HS-5 (cell line): ENCODE results near the gene STK32C.
"Not testable (repeated sequence)": the region's sequence is repeated elsewhere in the genome, so short reads cannot be mapped to it uniquely, and the experiment has no call there.

ENCODE experiments used
- DNase-seq: peaks from one replicate; pipeline ENCODE4 v3.0.0-alpha.2; 2012; ENCODE audit warnings: low read depth

Gene STK32C

DNA sequence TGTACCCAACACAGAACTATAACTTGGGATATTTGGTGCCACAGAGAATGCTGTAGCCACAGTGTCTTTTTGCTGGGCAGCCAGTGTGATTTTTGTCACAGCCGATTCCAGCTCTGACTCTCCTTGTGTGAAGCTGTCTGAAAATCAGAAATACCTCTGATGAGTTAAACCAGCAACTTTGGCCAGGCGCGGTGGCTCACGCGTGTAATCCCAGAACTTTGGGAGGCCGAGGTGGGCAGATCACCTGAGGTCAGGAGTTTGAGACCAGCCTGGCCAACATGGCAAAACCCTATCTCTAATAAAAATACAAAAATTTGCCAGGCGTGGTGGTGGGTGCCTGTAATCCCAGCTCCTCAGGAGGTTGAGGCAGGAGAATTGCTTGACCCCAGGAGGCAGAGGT, 30.1 kb upstream of the STK32C start:
- DNase-seq, result not testable (repeated sequence)

- no peak for DNase-seq
These were observed 29.2 kb upstream of the STK32C start for GRCh38 chr10:132336919-132337407.

DNA sequence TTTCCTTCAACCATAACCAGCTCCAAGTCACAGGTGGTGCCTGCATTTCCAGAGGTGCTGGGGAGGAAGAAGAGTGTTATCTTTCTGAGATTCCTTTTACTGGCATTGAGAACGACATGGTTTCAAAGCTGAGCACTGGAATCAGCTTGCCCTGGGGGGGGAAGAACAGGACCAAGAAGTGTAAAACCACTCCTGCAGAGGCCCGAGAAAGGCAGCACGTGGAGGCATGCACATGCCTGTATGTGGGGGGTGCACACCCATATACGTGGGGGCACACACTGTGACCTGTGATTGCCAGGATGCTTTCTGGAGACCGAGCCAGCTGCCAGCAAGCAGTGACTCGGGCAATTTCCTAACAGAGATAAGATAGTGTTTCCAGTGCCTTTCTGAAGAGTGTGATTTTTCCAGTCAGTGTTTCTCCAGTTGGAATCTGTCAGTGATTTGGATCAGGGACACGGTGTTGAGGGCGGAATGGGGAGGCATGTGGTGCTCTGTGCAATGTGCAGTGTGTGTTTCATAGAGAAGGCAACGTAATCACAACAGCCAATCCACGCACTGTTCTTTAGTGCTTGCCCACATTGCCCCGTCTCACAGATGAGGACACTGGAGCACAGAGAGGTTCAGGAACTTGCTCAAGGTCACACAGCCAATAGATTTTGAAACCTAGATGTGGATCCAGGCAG, 28.5 kb upstream of the STK32C start:
- DNase-seq, result no peak

- DNase-seq, result no peak
These were observed 27.7 kb upstream of the STK32C start for GRCh38 chr10:132335189-132336063.

- DNase-seq, result no peak
These were observed 27.0 kb upstream of the STK32C start for GRCh38 chr10:132334631-132335188.

DNA sequence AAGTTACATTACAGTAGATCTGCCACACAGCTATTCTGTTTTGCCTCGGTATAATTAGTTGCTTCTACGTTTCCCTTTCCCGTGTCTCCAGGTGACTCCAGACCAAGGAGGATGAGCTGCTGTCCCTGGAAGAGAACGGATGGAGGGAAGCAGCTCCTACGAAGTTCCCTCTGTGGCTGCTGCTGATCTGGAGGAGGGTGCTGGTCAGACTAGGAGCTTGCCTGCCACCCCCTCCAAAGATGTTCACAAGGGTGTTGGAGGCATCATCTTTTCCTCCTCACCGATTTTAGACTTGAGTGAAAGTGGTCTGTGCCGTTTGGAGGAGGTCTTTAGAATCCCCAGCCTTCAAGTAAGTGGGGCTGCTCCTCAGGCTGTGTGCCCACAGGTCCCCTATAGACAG, 25.6 kb upstream of the STK32C start:
- DNase-seq, result no peak

GRCh38 chr10:132332433-132332754, 24.6 kb upstream of the STK32C start:
- DNase-seq, result no peak

- DNase-seq, result peak; percentile 73
These were observed 24.1 kb upstream of the STK32C start, which contains the start of gene LRRC27 for GRCh38 chr10:132331601-132332432. TSS of gene LRRC27 (plus strand) at chr10:132332193. CDS start at chr10:132333525, 1,332 bp downstream.

- no peak for DNase-seq
These were observed 22.7 kb upstream of the STK32C start for GRCh38 chr10:132330486-132330833.

DNA sequence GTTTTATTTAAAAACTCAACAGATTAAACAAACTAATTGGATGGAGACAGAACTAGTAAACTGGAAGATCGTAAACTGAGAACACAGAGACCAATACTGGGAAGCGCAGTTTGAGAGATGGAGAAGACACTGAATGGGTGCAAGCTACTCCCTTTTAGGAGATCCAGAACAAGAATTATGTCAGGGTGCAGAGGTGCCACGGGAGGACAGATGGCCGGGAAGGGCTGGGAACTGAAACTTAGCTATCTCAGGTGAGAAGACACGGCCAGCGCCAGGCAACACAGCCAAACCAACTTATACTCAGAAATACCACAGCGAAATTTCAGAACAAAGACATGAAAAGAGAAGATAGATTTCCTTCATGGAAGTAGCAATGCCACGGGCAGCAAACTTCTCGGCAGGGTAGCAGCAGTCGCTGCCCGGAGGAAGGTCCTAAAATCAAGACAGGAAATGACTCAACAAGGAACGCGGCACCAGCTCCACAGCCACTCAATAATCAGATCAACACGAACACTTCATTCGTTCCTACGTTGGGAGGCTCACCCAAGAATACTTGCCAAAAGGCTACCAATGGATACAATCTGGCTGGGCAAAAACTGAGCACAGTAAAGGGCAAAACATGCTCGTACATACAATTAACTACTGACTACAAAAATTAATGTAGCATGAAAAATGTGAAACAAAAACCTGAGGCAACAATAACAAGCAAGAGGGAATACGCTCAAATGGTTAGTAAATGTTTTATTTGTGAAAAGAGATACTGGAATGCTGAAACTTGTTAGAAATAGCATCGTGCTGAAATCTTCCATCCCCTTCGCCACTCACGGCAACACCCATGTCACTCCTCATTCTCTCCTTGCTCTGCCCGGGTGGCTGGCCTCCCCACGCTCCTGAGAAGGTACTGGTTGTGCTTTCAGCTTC, 22.1 kb upstream of the STK32C start:
- DNase-seq, result no peak

DNA sequence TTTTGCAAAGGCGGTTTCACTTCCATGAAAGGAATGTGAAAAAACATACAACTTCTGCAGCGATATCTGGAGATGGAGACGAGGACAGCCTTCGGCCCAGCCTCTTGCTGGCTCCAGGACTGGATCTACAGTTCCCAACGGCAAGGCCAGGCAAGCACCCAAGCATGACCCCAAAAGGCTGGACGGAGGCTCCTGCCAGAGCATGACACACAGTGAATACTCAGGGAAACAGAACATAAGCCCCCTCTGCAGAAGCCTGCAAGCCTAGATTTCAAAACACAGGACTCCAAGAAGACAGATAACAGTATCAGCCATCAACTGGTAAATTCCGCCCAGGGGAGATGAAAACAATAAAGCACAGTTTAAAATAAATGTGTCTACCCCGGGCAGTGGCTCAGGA, 21.0 kb upstream of the STK32C start:
- DNase-seq, result no peak

DNA sequence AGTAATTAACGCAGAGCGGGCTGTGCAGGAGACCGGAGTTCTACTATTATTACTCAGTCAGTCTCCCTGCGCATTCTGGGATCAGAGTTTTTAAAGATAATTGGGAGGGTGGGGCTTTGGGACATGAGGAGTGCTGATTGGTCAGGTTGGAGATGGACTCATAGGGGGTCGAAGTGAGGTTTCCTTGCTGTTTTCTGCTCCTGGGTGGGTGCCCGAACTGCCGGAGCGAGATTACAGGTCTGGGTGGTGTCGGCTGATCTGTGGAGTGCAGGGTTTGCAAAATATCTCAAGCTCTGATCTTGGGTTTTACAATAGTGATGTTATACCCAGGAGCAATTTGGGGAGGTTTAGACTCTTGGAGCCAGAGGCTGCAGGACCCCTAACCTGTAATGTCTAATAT, 20.4 kb upstream of the STK32C start:
- no peak for DNase-seq

DNA sequence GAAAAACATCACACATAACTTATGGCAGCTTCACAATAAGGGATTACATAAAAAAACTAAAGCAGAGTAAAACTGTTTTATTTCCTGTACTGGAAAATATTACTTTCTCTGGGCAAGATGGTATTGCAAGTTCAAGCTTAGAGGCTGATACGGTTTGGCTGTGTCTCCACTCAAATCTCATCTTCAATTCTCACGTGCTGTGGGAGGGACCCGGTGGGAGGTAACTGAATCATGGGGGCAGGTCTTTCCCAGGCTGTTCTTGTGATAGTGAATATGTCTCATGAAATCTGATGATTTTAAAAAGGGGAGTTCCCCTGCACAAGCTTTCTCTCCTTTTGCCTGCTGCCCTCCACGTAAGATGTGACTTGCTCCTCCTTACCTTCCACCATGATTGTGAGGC, 19.2 kb upstream of the STK32C start:
- DNase-seq, result no peak

DNA sequence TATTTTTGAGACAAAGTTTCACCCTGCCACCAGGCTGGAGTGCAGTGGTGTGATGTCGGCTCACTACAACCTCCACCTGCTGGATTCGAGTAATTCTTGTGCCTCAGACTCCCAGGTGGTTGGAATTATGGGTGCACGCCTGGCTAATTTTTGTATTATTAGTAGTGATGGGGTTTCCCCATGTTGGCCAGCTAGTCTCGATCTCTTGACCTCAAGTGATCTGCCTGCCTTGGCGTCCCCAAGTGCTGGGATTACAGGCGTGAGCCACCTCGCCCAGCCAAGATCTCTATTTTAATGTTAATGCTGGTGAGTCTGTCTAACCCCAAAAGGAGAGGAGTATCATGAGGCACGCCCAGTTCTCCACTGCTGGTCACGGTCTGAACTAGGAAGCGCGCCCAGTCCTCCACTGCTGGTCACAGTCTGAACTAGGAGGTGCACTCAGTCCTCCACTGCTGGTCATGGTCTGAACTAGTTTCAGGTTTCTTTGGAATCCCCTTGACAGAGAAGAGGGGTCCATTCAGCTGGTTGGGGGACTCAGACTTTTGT, 18.7 kb upstream of the STK32C start:
- DNase-seq, result no peak

DNA sequence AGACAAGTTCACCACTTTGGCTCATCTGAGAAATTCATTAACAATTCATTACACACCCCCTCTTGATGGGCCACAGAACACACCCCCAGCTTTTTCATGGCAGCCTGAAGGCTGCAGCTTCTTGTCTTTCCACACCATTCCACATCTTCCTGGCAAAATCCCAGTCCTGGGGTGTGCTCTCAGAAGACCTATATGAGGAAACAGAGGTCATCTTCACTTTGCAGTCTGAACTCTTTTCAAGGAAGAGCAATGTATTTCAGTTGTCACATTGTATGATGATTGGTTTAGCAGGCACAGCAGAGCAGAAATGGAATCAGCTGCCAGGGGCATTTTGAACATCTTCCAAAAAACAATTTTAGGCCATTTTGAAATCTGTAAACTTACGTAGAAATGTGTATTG, 16.4 kb upstream of the STK32C start:
- no peak for DNase-seq

- no peak for DNase-seq
These were observed 14.9 kb upstream of the STK32C start for GRCh38 chr10:132322586-132323048.

GRCh38 chr10:132321726-132322125, 14.0 kb upstream of the STK32C start:
- DNase-seq, result no peak

GRCh38 chr10:132320654-132321469, 13.1 kb upstream of the STK32C start:
- DNase-seq, result no peak

- DNase-seq, result no peak
These were observed 12.3 kb upstream of the STK32C start for GRCh38 chr10:132319853-132320653.
